ENCODE results near the gene EXD3.
A peak's percentile ranks its signal among the peaks of the same experiment; 100 is the strongest.
"Not testable (repeated sequence)": the region's sequence is repeated elsewhere in the genome, so short reads cannot be mapped to it uniquely, and the experiment has no call there.

The EXD3 gene

DNA sequence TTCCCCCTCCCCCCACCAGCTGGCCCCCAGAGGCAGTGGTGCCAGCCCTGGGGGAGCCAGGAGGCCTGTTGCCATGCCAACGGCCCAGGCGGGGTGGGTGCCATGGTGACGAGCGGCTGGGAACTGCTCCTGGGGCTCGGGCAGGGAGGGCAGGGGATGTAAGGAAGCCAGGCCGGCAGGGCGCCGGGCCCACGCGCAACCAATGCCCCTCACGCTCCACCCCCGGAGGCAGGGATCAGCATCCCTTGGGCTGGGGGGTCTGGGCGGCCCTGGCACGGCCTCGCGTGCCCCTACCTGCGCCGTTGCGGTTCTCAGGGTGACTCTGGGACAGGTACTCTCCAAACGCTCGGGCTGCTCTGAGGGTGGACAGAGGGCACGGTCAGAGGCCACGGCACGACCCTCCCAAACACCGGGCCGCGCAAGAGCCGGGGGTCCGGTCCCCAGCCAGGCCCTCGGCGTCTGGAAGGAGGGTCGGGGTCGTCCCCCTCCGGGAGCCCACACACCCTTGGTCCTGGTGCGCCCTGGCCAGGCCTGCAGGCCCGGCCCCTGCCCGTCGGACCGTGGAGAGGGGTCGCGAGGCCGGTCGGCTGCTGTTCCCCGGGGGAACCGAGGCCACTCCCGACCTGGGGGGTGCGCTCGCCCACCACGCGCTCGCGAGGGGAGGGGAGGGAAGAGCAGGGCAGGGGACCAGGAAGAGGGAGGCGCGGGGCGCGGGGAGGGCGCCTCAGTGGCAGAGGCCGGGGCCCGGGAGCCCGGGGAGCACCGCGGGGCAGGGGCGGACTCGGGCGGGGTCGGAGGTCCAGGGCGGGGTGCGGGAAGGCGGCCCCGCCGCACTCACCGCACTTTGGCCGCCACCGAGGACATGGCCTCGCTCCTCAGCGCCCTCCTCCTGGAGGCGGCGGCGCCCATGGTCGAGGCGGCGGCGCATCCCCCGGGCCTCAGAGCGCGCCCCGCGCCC, 35.5 kb upstream of the EXD3 start:
- DNase-seq: no peak

DNA sequence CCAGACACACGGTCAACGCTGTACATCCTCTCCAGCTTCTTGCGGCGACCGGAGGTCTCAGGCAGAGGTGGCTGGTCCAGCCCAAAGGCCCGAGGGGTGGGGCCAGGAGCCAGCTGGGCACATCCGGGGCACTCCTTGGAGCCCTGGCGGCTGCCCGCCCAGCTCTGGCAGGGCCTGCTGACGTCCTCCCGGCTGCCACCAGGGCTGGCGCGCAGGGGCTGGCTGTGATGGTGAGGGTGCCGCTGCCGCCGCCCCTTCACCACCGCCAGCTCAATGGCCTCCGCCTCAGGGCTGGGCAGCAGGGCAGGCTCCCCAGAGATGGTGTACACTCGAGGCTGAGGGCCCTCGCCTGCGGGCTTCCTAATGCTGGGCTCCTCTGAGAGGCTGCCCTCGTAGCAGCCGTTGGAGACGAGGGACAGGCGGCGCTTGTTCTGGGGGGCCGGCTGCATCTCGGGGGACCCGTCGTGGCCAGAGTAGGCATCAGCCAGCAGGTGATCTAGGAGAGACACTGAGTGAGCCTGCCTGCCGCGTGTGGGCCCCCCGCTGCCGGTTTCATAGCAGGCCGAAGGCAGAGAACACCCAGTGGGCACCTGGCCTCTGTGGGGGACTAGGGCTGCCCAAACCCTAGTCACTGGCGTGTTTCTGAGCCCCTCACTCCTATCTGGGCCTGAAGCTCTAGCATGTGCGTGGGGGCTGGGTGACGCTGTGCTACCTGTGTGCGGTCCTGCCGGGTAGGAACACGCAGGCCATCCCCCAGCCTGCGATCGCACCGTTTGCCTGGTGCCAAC, 34.6 kb upstream of the EXD3 start:
- no peak for DNase-seq

DNA sequence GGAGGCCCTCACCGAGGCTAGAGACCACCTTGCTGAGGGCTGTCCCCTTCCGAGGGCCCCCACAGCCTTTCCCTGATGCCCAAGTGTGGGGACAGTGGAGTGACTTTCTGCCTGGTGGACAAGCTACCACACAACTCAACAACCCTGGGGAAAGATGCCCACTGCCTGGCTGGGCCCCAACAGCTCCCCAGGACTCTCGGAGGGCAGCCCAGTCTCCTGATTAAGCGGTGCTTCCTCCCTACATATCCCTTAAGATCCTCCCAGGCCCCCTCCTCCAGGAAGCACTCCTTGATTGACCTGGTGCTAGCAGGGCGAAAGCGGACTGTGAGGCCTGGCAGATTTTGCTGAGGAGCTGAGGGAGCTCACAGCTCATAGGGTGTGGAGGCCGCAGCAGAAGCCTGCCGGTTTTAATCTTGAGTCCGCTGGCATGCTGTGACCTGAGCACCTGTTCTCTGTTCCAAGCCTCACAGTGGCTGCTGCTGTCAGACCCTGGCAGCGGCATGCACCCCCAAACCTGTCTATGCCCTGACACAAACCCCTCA, 34.0 kb upstream of the EXD3 start:
- DNase-seq: no peak

DNA sequence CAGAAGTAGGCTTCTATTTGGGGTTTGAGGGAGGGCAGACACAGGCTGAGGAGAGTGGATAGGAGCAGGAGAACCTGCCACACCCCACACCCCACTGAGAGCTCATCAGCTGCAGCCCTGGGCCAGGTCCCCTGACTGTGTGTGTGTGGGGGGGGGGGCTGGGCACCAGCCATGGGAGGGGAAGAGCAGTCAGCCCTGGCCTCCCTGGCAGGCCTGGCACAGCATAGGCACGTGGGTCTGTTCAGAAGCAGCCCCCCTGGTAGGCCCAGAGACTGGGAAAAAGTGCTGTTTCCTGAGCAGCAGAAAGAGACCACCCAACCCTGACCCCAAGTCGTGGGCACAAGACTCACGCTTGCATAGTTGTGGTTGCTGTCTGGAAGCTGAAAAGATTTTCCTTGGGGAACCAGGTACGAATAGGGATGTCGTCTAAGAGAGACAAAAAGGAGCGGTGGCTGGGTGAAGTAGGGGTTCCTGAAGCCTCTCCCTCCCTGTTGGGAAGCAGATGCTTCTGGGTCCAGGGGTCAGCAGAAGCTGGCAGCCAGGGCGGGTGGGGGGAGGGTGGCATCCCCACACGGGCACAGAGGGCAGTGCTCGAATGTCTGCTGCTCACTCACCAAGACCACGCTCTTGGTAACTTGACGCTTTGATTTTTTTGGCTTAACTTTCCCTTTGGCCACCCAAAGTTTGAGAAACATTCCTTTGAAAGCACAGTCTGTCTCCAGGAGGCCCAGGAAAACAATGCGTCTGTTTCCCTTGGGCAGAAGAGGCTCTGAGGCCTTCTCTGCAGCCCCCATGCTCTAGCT, 33.3 kb upstream of the EXD3 start:
- no peak for DNase-seq

DNA sequence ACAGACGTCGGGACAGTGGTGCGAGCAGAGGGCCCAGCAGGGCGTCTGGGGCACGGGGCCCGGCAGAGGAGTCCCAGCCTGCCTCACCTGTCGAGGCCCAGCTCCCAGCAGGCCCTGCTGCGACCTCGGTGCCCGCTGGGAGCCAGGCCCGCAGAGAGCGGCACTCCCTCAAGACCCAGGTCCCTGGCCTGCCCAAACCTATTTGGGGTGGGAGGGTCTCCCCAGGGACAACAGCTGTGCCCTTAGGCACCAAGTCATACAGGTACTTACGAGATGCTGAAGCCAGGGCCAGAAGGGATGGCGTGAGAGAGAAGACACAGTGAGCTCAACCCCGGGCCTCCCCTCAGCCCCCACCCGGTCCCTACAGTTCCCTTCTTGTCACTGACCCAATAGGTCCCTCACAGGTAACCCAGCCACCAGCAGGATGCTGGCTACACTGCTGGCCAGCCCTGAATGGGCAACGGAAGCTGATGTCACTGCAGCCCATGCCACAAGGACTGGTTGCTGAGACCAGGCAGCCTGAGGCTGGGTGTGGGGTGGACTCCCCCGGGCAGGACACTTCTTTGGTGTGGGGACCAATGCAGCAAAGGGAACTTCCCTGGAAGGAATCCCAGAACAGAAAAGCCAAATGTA, 32.5 kb upstream of the EXD3 start:
- no peak for DNase-seq

DNA sequence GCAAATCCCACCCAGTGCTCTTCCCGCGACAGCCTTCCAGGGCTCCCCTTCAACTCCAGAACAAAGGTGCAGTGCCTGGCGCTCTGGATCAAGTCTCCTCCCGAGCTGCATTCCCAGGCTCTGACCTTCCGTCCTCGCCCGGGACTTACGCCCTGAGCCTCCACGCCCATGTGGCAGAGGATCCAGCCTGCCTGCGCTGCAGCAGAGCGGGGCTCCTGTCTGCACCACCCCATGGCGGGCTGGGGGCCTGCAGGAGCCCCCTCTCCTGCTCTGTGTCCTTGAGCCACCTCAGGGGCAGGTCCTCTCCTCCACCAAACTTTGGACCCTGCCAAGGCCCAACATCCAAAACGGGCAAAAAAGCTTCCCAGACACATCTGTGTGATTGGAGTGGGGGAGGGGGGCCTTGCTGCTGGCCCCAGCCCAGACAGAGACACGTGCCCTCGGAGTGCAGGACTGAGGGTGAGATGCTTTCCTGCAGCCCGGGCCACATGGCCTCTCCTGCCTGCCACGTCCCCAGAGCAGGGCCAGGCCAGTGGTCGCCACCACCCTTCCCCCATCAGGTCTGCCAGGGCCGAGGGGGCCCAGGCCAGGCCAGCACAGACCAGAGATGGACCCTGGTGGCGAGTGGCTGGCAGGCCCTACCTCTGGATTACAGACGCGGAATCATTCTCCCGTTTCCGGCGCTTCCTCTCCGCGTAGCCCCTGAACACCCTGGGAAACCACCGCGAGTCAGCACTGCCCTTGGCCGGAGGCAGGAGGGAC, 31.8 kb upstream of the EXD3 start:
- no peak for DNase-seq

DNA sequence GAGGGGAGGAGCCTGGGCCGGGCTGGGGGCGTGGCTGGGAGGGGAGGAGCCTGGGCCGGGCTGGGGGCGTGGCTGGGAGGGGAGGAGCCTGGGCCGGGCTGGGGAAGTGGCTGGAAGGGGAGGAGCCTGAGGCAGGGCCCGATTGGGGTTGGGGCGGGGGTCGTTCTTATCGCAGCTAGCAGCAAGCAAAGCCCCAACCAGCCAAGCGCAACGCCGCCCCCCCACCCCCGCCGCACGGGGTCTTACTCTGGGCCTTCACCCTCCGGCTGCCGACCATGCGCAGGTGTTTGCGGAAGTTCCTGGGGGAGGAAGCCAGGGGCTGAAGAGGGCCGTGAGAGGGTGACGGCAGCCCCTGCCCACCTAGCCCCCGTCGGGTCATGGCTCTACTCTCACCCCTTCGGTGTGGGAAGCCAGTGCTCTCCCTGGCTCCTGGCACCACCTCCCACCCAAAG, 31.2 kb upstream of the EXD3 start:
- DNase-seq: peak in 1 of 2 donors; percentile 32

DNA sequence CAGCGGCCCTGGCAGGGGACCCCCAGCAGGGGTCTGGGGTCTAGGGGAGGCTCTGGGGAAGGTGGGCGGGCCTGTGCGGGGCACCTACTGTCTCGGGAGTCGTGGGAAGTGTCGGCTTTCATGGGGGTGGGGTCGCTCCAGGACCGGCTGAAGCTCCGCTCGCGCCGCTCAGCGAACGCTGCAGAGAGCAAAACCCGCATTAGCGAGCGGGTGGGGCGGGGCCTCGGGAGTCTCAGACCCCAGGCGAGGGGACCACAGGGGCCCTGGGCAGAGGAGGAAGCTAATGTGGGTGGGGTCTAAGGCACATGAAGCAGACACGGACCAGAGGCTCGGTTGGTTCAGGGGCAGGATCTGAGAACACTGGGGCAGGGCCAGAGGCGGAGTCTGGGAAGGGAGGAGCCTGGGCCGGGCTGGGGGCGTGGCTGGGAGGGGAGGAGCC, 30.7 kb upstream of the EXD3 start:
- DNase-seq: no peak

DNA sequence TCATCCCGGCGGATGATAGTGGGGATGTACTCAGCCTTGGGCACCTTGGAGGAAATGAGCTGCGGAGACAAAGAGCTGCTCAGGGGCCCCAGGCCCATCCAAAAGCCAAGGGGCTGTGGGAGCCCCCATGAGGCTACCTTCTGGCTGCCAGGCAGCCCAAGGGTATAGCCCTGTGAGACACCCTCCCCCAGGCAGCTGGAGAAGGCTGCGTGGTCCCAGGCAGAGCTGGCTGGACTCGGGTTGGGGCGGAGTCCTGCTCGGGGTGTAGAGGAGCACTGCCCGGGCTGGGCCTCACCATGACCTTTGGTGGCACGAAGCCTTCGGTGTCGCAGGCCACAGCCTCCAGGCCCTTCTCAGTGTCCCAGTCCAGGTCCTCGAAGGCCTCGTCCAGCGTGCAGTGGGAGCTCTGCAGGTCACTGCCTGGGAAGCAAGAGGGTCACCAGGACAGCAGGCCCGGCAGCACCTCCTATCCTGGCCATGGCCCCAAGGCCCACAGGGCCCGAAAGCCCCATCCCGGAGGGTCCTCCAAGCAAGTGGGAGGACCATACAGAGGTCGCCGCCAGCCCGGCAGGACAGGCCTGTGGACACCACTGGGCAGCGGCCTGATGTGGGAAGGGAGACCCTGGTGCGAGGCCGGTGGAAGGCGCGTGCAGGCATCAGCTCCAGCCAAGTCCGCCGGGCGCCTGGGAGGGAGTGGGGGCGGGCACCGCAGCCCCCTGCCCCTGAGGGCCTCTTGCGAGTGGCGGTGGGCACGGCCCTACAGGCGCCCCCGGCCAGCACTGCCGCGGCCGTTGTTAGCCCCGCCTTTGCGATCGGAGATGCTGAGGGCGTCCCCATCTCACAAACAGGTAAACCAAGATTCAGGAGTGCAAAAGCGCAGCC, 30.0 kb upstream of the EXD3 start:
- no peak for DNase-seq

DNA sequence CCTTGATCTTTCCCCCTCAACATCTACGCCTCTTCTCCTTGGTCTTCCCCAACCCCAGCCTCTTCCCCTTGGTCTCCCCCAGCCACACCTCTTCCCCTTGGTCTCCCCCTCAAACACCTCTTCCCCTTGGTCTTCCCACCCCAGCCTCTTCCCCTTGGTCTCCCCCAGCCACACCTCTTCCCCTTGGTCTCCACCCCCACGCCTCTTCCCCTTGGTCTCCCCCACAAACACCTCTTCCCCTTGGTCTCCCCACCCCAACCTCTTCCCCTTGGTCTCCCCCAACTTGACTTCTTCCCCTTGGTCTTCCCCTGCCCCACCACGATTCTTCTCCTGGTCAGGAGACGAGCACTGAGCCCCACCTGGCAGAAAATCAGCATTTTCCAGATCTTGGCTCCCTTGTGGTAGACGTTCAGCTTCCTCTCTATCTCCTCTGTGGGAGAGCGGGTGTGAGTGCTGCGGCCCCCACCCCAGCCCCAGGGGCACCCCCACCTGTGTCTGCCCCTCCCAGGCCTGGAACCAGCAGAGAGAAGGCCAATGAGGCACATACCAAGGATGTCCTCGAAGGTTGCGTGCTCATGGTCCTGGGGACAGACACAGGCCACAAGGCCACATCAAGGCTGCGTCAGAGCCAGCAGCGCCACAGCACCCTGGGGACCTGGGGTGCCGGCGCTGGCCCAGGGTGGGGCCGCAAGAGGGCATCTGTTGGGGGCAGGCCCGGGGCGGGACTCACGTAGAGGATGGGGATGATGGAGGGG, 29.2 kb upstream of the EXD3 start:
- no peak for DNase-seq

DNA sequence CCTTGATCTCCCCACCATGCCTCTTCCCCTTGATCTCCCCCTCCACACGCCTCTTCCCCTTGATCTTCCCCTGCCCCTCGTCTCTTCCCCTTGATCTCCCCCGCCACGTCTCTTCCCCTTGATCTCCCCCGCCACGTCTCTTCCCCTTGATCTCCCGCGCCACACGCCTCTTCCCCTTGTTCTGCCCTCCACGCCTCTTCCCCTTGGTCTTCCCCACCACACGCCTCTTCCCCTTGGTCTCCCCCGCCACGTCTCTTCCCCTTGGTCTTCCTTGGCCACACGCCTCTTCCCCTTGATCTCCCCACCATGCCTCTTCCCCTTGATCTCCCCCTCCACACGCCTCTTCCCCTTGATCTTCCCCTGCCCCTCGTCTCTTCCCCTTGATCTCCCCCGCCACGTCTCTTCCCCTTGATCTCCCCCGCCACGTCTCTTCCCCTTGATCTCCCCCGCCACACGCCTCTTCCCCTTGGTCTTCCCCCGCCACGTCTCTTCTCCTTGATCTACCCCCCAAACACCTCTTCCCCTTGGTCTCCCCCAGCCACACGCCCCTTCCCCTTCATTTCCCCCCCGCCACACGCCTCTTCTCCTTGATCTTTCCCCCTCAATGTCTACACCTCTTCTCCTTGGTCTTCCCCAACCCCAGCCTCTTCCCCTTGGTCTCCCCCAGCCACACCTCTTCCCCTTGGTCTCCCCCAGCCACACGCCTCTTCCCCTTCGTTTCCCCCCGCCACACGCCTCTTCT, 28.5 kb upstream of the EXD3 start:
- not testable (repeated sequence) for DNase-seq

DNA sequence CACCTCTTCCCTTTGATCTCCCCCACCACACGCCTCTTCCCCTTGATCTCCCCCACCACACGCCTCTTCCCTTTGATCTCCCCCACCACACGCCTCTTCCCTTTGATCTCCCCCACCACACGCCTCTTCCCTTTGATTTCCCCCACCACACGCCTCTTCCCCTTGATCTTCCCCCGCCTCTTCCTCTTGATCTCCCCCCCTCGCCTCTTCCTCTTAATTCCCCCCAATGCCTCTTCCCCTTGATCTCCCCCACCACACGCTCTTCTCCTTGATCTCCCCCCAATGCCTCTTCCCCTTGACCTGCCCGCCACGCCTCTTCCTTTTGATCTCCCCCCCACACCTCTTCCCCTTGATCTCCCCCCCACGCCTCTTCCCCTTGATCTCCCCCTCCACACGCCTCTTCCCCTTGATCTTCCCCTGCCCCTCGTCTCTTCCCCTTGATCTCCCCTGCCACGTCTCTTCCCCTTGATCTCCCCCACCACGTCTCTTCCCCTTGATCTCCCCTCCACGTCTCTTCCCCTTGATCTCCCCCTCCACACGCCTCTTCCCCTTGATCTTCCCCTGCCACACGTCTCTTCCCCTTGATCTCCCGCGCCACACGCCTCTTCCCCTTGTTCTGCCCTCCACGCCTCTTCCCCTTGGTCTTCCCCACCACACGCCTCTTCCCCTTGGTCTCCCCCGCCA, 27.7 kb upstream of the EXD3 start:
- not testable (repeated sequence) for DNase-seq

DNA sequence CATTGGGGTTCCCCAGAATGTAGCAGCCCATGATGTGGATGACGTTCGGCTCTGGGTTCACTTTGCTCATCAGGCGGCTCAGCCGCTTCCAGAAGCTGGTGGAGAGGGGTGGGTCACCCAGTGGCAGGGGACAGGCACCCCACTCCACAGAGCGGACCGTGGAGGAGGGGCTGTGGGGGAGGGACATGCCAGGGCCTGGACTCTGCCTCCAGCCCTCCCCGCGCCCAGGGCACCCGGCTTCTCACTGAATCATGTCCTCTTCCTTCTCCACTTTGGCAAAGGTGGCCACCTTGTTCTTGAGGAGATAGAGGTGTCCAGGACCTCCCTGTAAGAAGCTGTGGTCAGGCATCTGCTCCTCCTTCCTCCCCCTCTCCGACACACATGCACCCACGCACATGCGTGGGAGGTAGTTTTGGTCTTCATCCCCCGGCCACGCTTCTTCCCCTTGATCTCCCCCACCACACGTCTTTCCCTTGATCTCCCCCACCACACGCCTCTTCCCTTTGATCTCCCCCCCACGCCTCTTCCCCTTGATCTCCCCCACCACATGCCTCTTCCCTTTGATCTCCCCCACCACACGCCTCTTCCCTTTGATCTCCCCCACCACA, 27.1 kb upstream of the EXD3 start:
- no peak for DNase-seq

DNA sequence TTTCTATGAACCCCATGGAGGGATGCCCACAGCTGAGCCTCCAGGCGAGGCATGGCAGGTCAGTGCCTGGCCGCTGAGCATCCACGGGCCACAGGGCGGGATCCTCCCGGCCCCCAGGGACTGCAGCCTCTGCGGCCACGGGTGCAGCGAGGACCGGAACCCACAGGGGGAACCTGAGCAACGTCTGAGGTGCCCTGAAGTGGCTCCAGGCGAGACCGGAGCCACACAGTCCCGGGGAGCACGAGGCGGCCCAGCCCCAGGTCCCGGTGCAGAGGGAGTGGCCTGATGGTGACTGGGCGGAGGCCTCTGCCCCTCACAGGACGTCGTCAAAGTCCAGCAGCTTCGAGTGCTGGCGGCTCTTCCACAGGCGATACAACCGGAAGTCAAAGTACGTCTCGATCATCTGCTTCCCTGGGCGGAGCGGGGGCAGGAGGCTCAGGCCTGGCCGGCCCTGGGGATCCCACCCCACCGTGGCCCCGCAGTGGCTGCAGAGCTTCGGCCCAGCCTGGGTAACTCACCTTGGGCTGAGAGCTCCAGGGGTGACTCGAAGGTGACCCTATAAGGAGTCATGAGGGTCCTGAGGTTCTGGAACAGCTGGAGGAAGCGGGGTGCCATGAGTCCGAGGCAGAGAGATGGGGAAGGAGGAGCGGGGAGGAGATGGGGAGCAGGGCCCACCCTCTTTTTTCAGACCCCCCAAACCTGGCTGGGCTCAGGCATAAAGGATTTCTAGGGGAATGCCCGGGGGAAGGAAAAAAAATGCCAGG, 26.3 kb upstream of the EXD3 start:
- no peak for DNase-seq

DNA sequence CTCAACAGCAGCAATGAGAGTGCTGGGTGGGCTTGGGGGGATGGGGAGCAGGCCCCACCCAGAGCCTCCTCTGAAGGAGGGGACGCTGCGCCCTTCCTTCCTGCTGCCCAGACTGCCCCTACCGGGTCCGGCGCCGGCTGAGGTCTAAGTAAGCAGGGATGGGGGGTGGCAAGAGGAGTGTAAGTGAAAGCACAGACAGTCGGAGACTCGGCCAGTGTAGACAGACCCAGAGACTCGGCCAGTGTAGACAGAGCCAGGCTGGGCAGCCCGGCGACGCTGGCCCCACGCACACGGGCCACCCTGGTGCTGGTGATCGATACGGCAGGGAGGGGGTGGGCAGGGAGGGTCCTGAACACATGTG, 25.6 kb upstream of the EXD3 start:
- DNase-seq: no peak

DNA sequence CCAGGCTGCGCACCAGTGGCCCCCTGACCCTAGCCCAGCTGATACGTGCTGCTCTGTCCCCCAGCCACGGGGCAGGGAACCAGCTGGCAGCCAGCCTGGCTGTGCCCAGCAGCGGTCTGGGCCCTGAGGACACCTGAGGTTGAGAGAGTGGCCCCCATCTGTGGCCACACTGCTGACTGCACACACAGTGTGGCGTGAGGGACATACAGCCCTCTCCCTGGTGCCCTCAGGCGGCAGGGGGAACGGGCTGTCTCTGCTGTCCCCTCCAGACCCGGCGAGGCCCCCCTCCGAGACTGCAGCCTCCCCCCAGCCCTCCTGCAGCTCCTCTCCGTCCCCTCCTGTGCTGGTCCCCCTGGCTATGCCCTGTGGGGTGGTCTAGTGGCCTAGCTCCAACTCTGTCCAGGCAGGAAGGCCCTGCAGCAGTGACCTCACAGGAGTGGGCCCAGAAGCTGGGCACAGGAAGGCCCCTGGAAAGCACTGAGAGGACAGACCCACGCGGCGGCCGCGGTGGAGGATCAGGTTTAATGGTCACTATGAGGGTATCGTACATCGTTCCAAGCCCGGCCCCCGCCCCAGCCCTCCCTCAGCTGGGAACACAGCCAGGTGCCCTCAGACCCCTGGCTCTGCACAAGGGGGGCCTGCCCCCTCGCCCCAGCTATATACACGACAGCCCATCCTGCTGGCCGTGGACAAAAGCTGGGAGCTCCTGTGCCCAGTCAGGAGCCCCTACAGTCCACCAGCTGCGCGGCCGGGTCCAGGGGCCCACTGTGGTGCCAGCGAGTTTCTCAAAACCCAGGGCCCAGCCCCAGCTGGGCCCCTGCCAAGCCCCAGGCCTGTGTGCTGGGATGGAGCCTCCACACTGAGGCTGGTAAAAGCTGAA, 25.0 kb upstream of the EXD3 start:
- DNase-seq: no peak

All from bone marrow (tissue), 2 donors.